Chondrocyte (in vitro differentiated cells): ENCODE results near the gene RSU1. TPM values are rescaled to one million over a fixed set of nuclear protein-coding genes. Genes with fewer than 3 reads are reported as not detected.

Experiments used
- DNase-seq: peaks from one replicate; pipeline ENCODE4 v3.0.0; 2021; ENCODE audit warnings: mixed read lengths, low spot score
- H3K27ac Mint-ChIP-seq: one replicate; pipeline ENCODE4 v1.8.0; 2021; ENCODE audit warnings: mild to moderate bottlenecking, moderate library complexity, mixed read lengths; ENCODE audit not compliant: unreplicated experiment
- H3K27me3 Mint-ChIP-seq: 2 replicates; pipeline ENCODE4 v1.8.0; 2021; ENCODE audit warnings: low read depth, mixed read lengths
- H3K36me3 Mint-ChIP-seq: 2 replicates; pipeline ENCODE4 v1.8.0; 2021; ENCODE audit warnings: low read depth, mixed read lengths
- H3K4me1 Mint-ChIP-seq: 2 replicates; pipeline ENCODE4 v1.8.0; 2021; ENCODE audit warnings: low read depth, mild to moderate bottlenecking, mixed read lengths
- H3K4me3 Mint-ChIP-seq: one replicate; pipeline ENCODE4 v1.8.0; 2021; ENCODE audit warnings: mild to moderate bottlenecking, moderate library complexity, mixed read lengths; ENCODE audit not compliant: unreplicated experiment
- H3K9me3 Mint-ChIP-seq: 2 replicates; pipeline ENCODE4 v1.8.0; 2021; ENCODE audit warnings: low read depth, mixed read lengths
- CTCF ChIP-seq: fragments of 200-600 bp; sonication (generic); IDR thresholded peaks from 2 replicates; pipeline ENCODE4 v1.5.0; 2021; ENCODE audit warnings: antibody characterized with exemption, mild to moderate bottlenecking, moderate library complexity
- total RNA-seq: library from RNA; stranded (reverse); gene quantifications from 3 replicates; pipeline ENCODE4 v1.2.1, GENCODE V29; 2021

The RSU1 gene
- total RNA-seq, 1 donor from 2014 or later, result 165 TPM

- no peak for TF ChIP-seq CTCF
- H3K9me3 Mint-ChIP-seq, result no peaks in the 10 kb centered on the region
- H3K27ac Mint-ChIP-seq, result no peak overlapping the region
Measured at GRCh38 chr10:16752099-16752498, 65.1 kb downstream of the RSU1 start.

GRCh38 chr10:16751244-16751643 is 66.0 kb downstream of the RSU1 start:
- Mint-ChIP-seq H3K27me3 (no peaks in the 10 kb centered on the region), H3K4me1 (peaks cover 4% of the 10 kb centered on the region), H3K36me3 (peaks cover 30% of the 10 kb centered on the region), H3K9me3 (no peaks in the 10 kb centered on the region), H3K4me3 (no peak overlapping the region), H3K27ac (no peak overlapping the region)
- TF ChIP-seq CTCF, result no peak
- DNase-seq, result no peak

More at GRCh38 chr10:16752099-16752498, 65.1 kb downstream of the RSU1 start:
- H3K4me3 Mint-ChIP-seq, result no peak overlapping the region
- peaks cover 9% of the 10 kb centered on the region for H3K4me1 Mint-ChIP-seq
- no peak for DNase-seq
- H3K27me3 Mint-ChIP-seq, result no peaks in the 10 kb centered on the region
- peaks cover 33% of the 10 kb centered on the region for H3K36me3 Mint-ChIP-seq

- DNase-seq, result no peak
- no peak overlapping the region for H3K4me3 Mint-ChIP-seq
- no peak for TF ChIP-seq CTCF
- peaks cover 30% of the 10 kb centered on the region for H3K36me3 Mint-ChIP-seq
- no peaks in the 10 kb centered on the region for H3K9me3 Mint-ChIP-seq
- no peaks in the 10 kb centered on the region for H3K27me3 Mint-ChIP-seq
- no peaks in the 10 kb centered on the region for H3K4me1 Mint-ChIP-seq
- no peak overlapping the region for H3K27ac Mint-ChIP-seq
Measured at GRCh38 chr10:16750461-16750860, 66.8 kb downstream of the RSU1 start.

- no peak for TF ChIP-seq CTCF
- H3K27me3 Mint-ChIP-seq, result no peaks in the 10 kb centered on the region
- DNase-seq, result no peak
- H3K4me3 Mint-ChIP-seq, result no peak overlapping the region
- no peak overlapping the region for H3K27ac Mint-ChIP-seq
- H3K36me3 Mint-ChIP-seq, result peaks cover 35% of the 10 kb centered on the region
- no peaks in the 10 kb centered on the region for H3K9me3 Mint-ChIP-seq
- H3K4me1 Mint-ChIP-seq, result no peaks in the 10 kb centered on the region
Measured at GRCh38 chr10:16748749-16749148, 68.5 kb downstream of the RSU1 start.

GRCh38 chr10:16746856-16747255 is 70.4 kb downstream of the RSU1 start:
- Mint-ChIP-seq H3K36me3 (peaks cover 31% of the 10 kb centered on the region), H3K27ac (no peak overlapping the region), H3K4me1 (no peaks in the 10 kb centered on the region), H3K4me3 (no peak overlapping the region), H3K9me3 (no peaks in the 10 kb centered on the region), H3K27me3 (no peaks in the 10 kb centered on the region)
- DNase-seq, result no peak
- TF ChIP-seq CTCF, result no peak
